K562 (cell line): ENCODE results near the gene CFAP410. TPM values are rescaled to one million over a fixed set of nuclear protein-coding genes. Genes with fewer than 3 reads are reported as not detected.

Experiments
- ATAC-seq: fragments of 200-7000 bp; cut with Tn5 transposase; 3 replicates; pipeline ENCODE4 v1.9.1; 2020; ENCODE audit warnings: moderate library complexity
- BruUV-seq: library from RNA; stranded (reverse); fragments of 400-500 nt; replicated peaks from 2 replicates; lab custom pipeline; 2021; lab: Mats Ljungman, UMichigan
- CTCF ChIA-PET: fragments of 300-600 bp; formaldehyde crosslinking; extraction: SDS; loops from one replicate; lab custom pipeline; 2021; ENCODE audit warnings: low intra/inter-chr PET ratio; lab: Yijun Ruan, JAX
- POLR2A ChIA-PET: fragments of 300-600, 350-650 bp; sonication (Branson Sonifier 250); formaldehyde crosslinking; extraction: SDS; loops from one replicate; lab custom pipeline; 2021; ENCODE audit warnings: antibody characterized with exemption, inconsistent platforms; lab: Yijun Ruan, JAX
- DNase-seq, 4 experiments: peaks; one replicate each; pipeline versions ENCODE4 v3.0.0 to v3.0.0-alpha.2; 2011 to 2018; ENCODE audit warnings: low spot score in 3 of 4, mixed read lengths in 3 of 4; ENCODE audit errors: extremely low read depth in 1 of 4
- FAIRE-seq: peaks from 2 replicates; lab custom pipeline; 2011; peaks lifted over from hg19 to GRCh38; lab: Jason Lieb, UNC
- H2AFZ ChIP-seq: 2 replicates; pipeline ENCODE4 v1.6.0; 2011; ENCODE audit warnings: low read depth, low read length, control low read depth, inconsistent platforms
- H3K27ac ChIP-seq: fragments of 200-600 bp; 3 replicates; pipeline ENCODE4 v1.8.0; 2011; ENCODE audit warnings: low read depth, mild to moderate bottlenecking, control low read depth, inconsistent platforms, low read length, moderate library complexity, mixed read lengths; ENCODE audit errors: extremely low read depth
- H3K27me3 ChIP-seq, 2 experiments: fragments of 300-600 bp in 1 of 2; 2 replicates in 1 of 2; 3 replicates in 1 of 2; pipeline versions ENCODE4 v1.6.0 to v1.8.0; 2011; ENCODE audit warnings: inconsistent platforms in 2 of 2, low read length in 2 of 2, mild to moderate bottlenecking in 1 of 2, mixed read lengths in 1 of 2, moderate library complexity in 1 of 2; ENCODE audit not compliant: control insufficient read depth in 2 of 2, insufficient read depth in 2 of 2
- H3K36me3 ChIP-seq: fragments of 300-600 bp; 3 replicates; pipeline ENCODE4 v1.8.0; 2011; ENCODE audit warnings: mild to moderate bottlenecking, low read length, inconsistent platforms; ENCODE audit not compliant: control insufficient read depth, insufficient read depth
- H3K4me1 ChIP-seq, 2 experiments: fragments of 200-600 bp in 1 of 2; replicated peaks in 1 of 2; 2 replicates in 1 of 2; 3 replicates in 1 of 2; pipeline versions ENCODE4 v1.5.1 to v1.8.0; 2011; ENCODE audit warnings: inconsistent platforms in 2 of 2, low read length in 2 of 2, mild to moderate bottlenecking in 1 of 2, mixed read lengths in 1 of 2, moderate library complexity in 1 of 2; ENCODE audit not compliant: control insufficient read depth in 2 of 2, insufficient read depth in 2 of 2
- H3K4me2 ChIP-seq: 2 replicates; pipeline ENCODE4 v1.6.1; 2011; ENCODE audit warnings: low read length, control low read depth, inconsistent platforms, mixed read lengths; ENCODE audit not compliant: insufficient read depth
- H3K4me3 ChIP-seq: fragments of 200-600 bp; sonication (generic), shearing (Covaris generic); 2 replicates; pipeline ENCODE4 v1.5.1; 2016; ENCODE audit warnings: control low read depth, inconsistent platforms
- H3K79me2 ChIP-seq: fragments of 200-600 bp; 3 replicates; pipeline ENCODE4 v1.8.0; 2011; ENCODE audit warnings: low read length, inconsistent platforms; ENCODE audit not compliant: control insufficient read depth, insufficient read depth
- H3K9ac ChIP-seq, 2 experiments: 2 replicates each; pipeline versions ENCODE4 v1.6.0 to v1.6.1; 2011; ENCODE audit warnings: low read depth in 2 of 2, low read length in 2 of 2, control low read depth in 1 of 2, inconsistent platforms in 1 of 2, mild to moderate bottlenecking in 1 of 2, mixed read lengths in 1 of 2; ENCODE audit not compliant: insufficient read depth in 1 of 2
- H3K9me1 ChIP-seq: one replicate; pipeline ENCODE4 v1.6.0; 2011; ENCODE audit warnings: inconsistent platforms, mild to moderate bottlenecking, low read length, moderate library complexity; ENCODE audit not compliant: control insufficient read depth, insufficient read depth
- H3K9me3 ChIP-seq: replicated peaks from 2 replicates; pipeline ENCODE4 v1.5.1; 2011; ENCODE audit warnings: low read depth, low read length, inconsistent platforms; ENCODE audit not compliant: control insufficient read depth, insufficient read depth
- H4K20me1 ChIP-seq: replicated peaks from 2 replicates; pipeline ENCODE4 v1.6.1; 2011; ENCODE audit warnings: low read length, inconsistent platforms, mixed read lengths; ENCODE audit not compliant: control insufficient read depth, insufficient read depth
- CCNT2 ChIP-seq: IDR thresholded peaks from 2 replicates; pipeline ENCODE4 v1.6.1; 2011; ENCODE audit warnings: borderline replicate concordance, low read depth, mild to moderate bottlenecking, moderate library complexity, mixed read lengths, low read length; ENCODE audit not compliant: insufficient read length; ENCODE audit errors: extremely low read depth
- CHD7 ChIP-seq: fragments of 200-600 bp; sonication (generic); IDR thresholded peaks from one replicate; pipeline ENCODE4 v1.6.1; 2012; ENCODE audit warnings: mild to moderate bottlenecking, low read depth, low read length, inconsistent platforms
- CTCF ChIP-seq, 3 experiments: IDR thresholded peaks in 2 of 3; conservative IDR thresholded peaks in 1 of 3; 2 replicates each; pipeline ENCODE4 v1.5.1; 2011 to 2012; ENCODE audit warnings: low read length in 3 of 3, mild to moderate bottlenecking in 3 of 3, control low read depth in 2 of 3, improper control_type of control experiment in 1 of 3, inconsistent platforms in 1 of 3, low read depth in 1 of 3, mixed read lengths in 1 of 3, moderate library complexity in 1 of 3; ENCODE audit not compliant: insufficient read depth in 2 of 3
- ESRRA ChIP-seq: fragments of 450-650 bp; IDR thresholded peaks from 2 replicates; pipeline ENCODE4 v1.6.1; 2014; ENCODE audit warnings: low read depth, mild to moderate bottlenecking, moderate library complexity, borderline replicate concordance
- EZH2 ChIP-seq: IDR thresholded peaks from 2 replicates; pipeline ENCODE4 v1.6.1; 2012; ENCODE audit warnings: low read depth, mild to moderate bottlenecking, inconsistent platforms, low read length, borderline replicate concordance
- RBM14 ChIP-seq: fragments of 200-400 bp; formaldehyde crosslinking; IDR thresholded peaks from 2 replicates; pipeline ENCODE4 v1.6.1; 2018; ENCODE audit warnings: low read depth, mild to moderate bottlenecking, low read length, moderate library complexity, borderline replicate concordance; ENCODE audit not compliant: insufficient read depth
- ZNF184 ChIP-seq: sonication (generic); formaldehyde crosslinking; IDR thresholded peaks from 2 replicates; pipeline ENCODE4 v1.5.0; 2020; ENCODE audit warnings: missing genetic modification reagents
- WGBS: fragments of 100-300 bp; shearing (Covaris generic); methylation state at CpG from one replicate; pipeline ENCODE4 v1.1.6; 2016; ENCODE audit warnings: low coverage, mixed read lengths; ENCODE audit not compliant: insufficient coverage; ENCODE audit errors: missing lambda C conversion rate; 5-methylcytosine and 5-hydroxymethylcytosine counted together
- in situ Hi-C: fragments of 300-500 bp; cut with MboI; formaldehyde crosslinking; loops from 4 replicates; pipeline ENCODE4 v1.15.0; 2018; ENCODE audit warnings: inconsistent platforms, mixed read lengths
- intact Hi-C: fragments of 100-400 bp; cut with micrococcal nuclease; formaldehyde crosslinking; loops from 2 replicates; pipeline ENCODE4 v1.14.2; 2022
- polyA plus RNA-seq, 8 experiments: library from polyadenylated mRNA; depleted of rRNA in 4 of 8; stranded (reverse) in 5 of 8; unstranded in 3 of 8; fragments of >200 nt; fragmentation: Nextera tagmentation in 2 of 8; fragmentation: Illumina TruSeq in 1 of 8; extraction: Ambion mirVana in 2 of 8; extraction: Trizol in 1 of 8; gene quantifications; 2 replicates each; pipeline versions ENCODE4 v1.2.1 to v1.2.3, GENCODE V29; 2011 to 2014; ENCODE audit warnings: inconsistent platforms in 1 of 8, missing spikeins in 1 of 8
- total RNA-seq, 7 experiments: library from RNA; depleted of rRNA in 6 of 7; stranded (reverse); fragments of >200 nt in 6 of 7; fragmentation: Illumina TruSeq in 2 of 7; extraction: Trizol in 2 of 7; gene quantifications; 2 replicates each; pipeline versions ENCODE4 v1.2.1 to v1.2.3, GENCODE V29; 2011 to 2021; ENCODE audit warnings: low replicate concordance in 1 of 7

The CFAP410 gene
- total and polyA plus RNA-seq, 9 of the 15 experiments (the other 6 are each of a cell fraction or from before 2014, with no cell fraction given): 0.07 to 17.3 (median 2.3) TPM

- Histone ChIP-seq H3K9me3 (no peaks in the 10 kb centered on the region), H3K79me2 (no peaks in the 10 kb centered on the region), H3K4me1 (peaks cover 0 to 64% of the 10 kb centered on the region in 2 experiments; a peak in 2 of 5 replicates), H4K20me1 (peaks cover 15% of the 10 kb centered on the region), H3K27ac (no peak overlapping the region), H2AFZ (no peak overlapping the region), H3K4me3 (no peak overlapping the region), H3K9me1 (peaks cover 7% of the 10 kb centered on the region), H3K36me3 (peaks cover 19% of the 10 kb centered on the region; the same call in 1 of the 3 replicates), H3K4me2 (no peak overlapping the region), H3K27me3 (no peaks in the 10 kb centered on the region), H3K9ac (peak overlapping the region in 1 of 2 experiments; percentile 68; a peak in 2 of 4 replicates)
- intact Hi-C loops: no loop called here
- DNase-seq: no peak
- no TSS peak for BruUV-seq
- POLR2A ChIA-PET: interaction anchor here (1.4 to 1.6 kb wide), 2 partner anchors 8 to 10 kb away, joined by 5 to 9 read pairs; no protein-coding TSS in a partner anchor
- no peak for FAIRE-seq
- WGBS: 57% methylated on average over 40 of the region's 44 CpGs
- CTCF ChIA-PET: no interaction called here
- in situ Hi-C loops: no loop called here
- no peak for ATAC-seq
- TF ChIP-seq ESRRA (no peak), CTCF (IDR thresholded peaks at IDR 0.05 in 2 of 3, conservative IDR thresholded peaks at IDR 0.05 in 1 of 3; ENCODE audit: insufficient read depth in 2 of 3, low read depth in 1 of 3, low read length in 3 of 3) (no peak), CCNT2 (peak; percentile 28), EZH2 (no peak), CHD7 (peak; percentile 21), RBM14 (0 out of 2 replicates have a peak, but pooled peaks have one; percentile 0), ZNF184 (CRISPR knock-in tag) (no peak)
These were observed 9.1 kb downstream of the CFAP410 start for GRCh38 chr21:44329971-44330681.
